Measurements from ENCODE around the gene RECK. TPM values are rescaled to one million over a fixed set of nuclear protein-coding genes. Genes with fewer than 3 reads are reported as not detected.

Gene RECK
- polyA plus RNA-seq, 5 donors = 17.4 to 26.6 (median 22.4) TPM

- DNase-seq = no peak
These were observed 17.6 kb upstream of the RECK start for GRCh38 chr9:36018891-36019720.

- no peak for DNase-seq
These were observed 14.7 kb upstream of the RECK start for GRCh38 chr9:36021968-36022367.

- DNase-seq = peak; percentile 33 to 51
These were observed 13.3 kb upstream of the RECK start for GRCh38 chr9:36023260-36024048.

GRCh38 chr9:36025746-36026145 is 11.0 kb upstream of the RECK start:
- no peak for DNase-seq

- no peak for DNase-seq
These were observed 7.5 kb upstream of the RECK start for GRCh38 chr9:36029202-36029601.

- DNase-seq = no peak
These were observed 6.8 kb upstream of the RECK start for GRCh38 chr9:36029765-36030528.

GRCh38 chr9:36030871-36031270 is 5.8 kb upstream of the RECK start:
- DNase-seq = no peak

- DNase-seq = no peak
These were observed 4.7 kb upstream of the RECK start for GRCh38 chr9:36031774-36032555.

- no peak for DNase-seq
These were observed 2.9 kb upstream of the RECK start for GRCh38 chr9:36033788-36034187.

GRCh38 chr9:36034234-36034633 is 2.5 kb upstream of the RECK start:
- no peak for DNase-seq

GRCh38 chr9:36035006-36035405 is 1.7 kb upstream of the RECK start:
- no peak for DNase-seq

- no peak for DNase-seq
These were observed 397 bp upstream of the RECK start for GRCh38 chr9:36036253-36036779.

- no peak for DNase-seq
These were observed 923 bp downstream of the RECK start for GRCh38 chr9:36037549-36038122.

GRCh38 chr9:36039121-36039520 is 2.4 kb downstream of the RECK start:
- DNase-seq = no peak

- no peak for DNase-seq
These were observed 3.0 kb downstream of the RECK start for GRCh38 chr9:36039696-36040095.

GRCh38 chr9:36040271-36040925 is 3.7 kb downstream of the RECK start:
- no peak for DNase-seq

- DNase-seq = no peak
These were observed 4.8 kb downstream of the RECK start for GRCh38 chr9:36041506-36041905.

- no peak for DNase-seq
These were observed 8.9 kb downstream of the RECK start for GRCh38 chr9:36045610-36046009.

GRCh38 chr9:36046923-36047322 is 10.2 kb downstream of the RECK start:
- no peak for DNase-seq

GRCh38 chr9:36049408-36049807 is 12.7 kb downstream of the RECK start:
- no peak for DNase-seq
